ENCODE data around the gene DZIP1.

DNA sequence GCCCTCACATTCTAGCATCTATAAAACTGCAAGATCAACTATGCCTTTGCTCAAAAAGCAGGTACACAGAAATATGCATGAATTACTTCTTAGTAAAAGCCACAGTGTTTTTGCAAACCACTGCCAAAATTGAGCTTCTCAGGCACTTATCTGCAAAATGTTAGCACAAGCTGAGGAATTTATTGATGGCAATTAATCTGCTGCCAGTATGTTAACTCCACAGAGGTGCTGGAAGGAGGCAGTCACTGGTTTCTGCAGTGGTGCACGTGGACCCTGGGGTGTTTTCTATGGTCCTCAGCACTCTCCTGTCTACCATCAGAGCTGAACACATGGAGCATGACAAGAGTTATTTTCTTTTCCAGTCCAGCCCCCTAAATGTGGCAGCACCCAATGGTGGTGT, 47.8 kb downstream of the DZIP1 start:
- TF ChIP-seq, protein P1, sequence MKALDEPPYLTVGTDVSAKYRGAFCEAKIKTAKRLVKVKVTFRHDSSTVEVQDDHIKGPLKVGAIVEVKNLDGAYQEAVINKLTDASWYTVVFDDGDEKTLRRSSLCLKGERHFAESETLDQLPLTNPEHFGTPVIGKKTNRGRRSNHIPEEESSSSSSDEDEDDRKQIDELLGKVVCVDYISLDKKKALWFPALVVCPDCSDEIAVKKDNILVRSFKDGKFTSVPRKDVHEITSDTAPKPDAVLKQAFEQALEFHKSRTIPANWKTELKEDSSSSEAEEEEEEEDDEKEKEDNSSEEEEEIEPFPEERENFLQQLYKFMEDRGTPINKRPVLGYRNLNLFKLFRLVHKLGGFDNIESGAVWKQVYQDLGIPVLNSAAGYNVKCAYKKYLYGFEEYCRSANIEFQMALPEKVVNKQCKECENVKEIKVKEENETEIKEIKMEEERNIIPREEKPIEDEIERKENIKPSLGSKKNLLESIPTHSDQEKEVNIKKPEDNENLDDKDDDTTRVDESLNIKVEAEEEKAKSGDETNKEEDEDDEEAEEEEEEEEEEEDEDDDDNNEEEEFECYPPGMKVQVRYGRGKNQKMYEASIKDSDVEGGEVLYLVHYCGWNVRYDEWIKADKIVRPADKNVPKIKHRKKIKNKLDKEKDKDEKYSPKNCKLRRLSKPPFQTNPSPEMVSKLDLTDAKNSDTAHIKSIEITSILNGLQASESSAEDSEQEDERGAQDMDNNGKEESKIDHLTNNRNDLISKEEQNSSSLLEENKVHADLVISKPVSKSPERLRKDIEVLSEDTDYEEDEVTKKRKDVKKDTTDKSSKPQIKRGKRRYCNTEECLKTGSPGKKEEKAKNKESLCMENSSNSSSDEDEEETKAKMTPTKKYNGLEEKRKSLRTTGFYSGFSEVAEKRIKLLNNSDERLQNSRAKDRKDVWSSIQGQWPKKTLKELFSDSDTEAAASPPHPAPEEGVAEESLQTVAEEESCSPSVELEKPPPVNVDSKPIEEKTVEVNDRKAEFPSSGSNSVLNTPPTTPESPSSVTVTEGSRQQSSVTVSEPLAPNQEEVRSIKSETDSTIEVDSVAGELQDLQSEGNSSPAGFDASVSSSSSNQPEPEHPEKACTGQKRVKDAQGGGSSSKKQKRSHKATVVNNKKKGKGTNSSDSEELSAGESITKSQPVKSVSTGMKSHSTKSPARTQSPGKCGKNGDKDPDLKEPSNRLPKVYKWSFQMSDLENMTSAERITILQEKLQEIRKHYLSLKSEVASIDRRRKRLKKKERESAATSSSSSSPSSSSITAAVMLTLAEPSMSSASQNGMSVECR (CRISPR knock-in tag; IDR thresholded peaks at IDR 0.05; ENCODE audit: borderline replicate concordance) = no peak
- TF ChIP-seq, protein P2, sequence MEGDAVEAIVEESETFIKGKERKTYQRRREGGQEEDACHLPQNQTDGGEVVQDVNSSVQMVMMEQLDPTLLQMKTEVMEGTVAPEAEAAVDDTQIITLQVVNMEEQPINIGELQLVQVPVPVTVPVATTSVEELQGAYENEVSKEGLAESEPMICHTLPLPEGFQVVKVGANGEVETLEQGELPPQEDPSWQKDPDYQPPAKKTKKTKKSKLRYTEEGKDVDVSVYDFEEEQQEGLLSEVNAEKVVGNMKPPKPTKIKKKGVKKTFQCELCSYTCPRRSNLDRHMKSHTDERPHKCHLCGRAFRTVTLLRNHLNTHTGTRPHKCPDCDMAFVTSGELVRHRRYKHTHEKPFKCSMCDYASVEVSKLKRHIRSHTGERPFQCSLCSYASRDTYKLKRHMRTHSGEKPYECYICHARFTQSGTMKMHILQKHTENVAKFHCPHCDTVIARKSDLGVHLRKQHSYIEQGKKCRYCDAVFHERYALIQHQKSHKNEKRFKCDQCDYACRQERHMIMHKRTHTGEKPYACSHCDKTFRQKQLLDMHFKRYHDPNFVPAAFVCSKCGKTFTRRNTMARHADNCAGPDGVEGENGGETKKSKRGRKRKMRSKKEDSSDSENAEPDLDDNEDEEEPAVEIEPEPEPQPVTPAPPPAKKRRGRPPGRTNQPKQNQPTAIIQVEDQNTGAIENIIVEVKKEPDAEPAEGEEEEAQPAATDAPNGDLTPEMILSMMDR (IDR thresholded peaks at IDR 0.05) = no peak
- TF ChIP-seq, protein P3, sequence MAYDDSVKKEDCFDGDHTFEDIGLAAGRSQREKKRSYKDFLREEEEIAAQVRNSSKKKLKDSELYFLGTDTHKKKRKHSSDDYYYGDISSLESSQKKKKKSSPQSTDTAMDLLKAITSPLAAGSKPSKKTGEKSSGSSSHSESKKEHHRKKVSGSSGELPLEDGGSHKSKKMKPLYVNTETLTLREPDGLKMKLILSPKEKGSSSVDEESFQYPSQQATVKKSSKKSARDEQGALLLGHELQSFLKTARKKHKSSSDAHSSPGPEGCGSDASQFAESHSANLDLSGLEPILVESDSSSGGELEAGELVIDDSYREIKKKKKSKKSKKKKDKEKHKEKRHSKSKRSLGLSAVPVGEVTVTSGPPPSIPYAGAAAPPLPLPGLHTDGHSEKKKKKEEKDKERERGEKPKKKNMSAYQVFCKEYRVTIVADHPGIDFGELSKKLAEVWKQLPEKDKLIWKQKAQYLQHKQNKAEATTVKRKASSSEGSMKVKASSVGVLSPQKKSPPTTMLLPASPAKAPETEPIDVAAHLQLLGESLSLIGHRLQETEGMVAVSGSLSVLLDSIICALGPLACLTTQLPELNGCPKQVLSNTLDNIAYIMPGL (CRISPR knock-in tag; IDR thresholded peaks at IDR 0.05) = no peak
- TF ChIP-seq, protein P4, sequence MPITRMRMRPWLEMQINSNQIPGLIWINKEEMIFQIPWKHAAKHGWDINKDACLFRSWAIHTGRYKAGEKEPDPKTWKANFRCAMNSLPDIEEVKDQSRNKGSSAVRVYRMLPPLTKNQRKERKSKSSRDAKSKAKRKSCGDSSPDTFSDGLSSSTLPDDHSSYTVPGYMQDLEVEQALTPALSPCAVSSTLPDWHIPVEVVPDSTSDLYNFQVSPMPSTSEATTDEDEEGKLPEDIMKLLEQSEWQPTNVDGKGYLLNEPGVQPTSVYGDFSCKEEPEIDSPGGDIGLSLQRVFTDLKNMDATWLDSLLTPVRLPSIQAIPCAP (CRISPR knock-in tag; IDR thresholded peaks at IDR 0.05) = no peak
- TF ChIP-seq IRF2 (CRISPR knock-in tag; IDR thresholded peaks at IDR 0.05; ENCODE audit: borderline replicate concordance, low read depth) (no peak), FOXK1 (CRISPR knock-in tag; IDR thresholded peaks at IDR 0.05) (no peak)
